Umbilical cord (tissue), 2 donors: Measurements from ENCODE around the gene RAET1L. TPM values are rescaled to one million over a fixed set of nuclear protein-coding genes. Genes with fewer than 3 reads are reported as not detected.
"Not testable (repeated sequence)": the region's sequence is repeated elsewhere in the genome, so short reads cannot be mapped to it uniquely, and the experiment has no call there.

Experiments
- DNase-seq: peaks from one replicate; pipeline ENCODE4 v3.0.0-alpha.2; 2015; ENCODE audit warnings: low spot score
- total RNA-seq: library from RNA; depleted of rRNA; stranded (reverse); fragments of >200 nt; gene quantifications from one replicate; pipeline ENCODE4 v1.2.3, GENCODE V29; 2014; ENCODE audit warnings: low replicate concordance; ENCODE audit not compliant: insufficient read depth

The RAET1L gene
- total RNA-seq, 1 donor from 2014 or later = not detected

DNA sequence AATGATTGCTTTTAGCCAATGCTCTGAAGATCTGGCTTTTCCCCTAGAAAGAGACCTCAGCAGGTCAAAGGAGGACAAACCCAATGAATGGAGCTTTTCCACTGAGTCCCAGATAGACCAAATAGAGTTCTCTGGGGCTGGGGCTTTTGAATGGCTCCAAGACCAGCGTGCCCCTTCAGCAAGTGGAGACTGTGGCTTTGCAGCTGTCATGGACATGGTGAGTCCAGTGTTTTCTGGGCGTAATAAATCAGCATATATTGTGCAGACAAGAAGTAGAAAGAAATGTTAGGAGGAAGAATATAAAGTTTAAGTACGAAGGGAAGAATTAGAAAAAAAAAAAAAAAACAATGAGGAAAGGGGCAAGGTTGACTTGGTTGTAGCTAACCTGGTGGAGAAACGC, 33.5 kb downstream of the RAET1L start:
- DNase-seq = no peak

DNA sequence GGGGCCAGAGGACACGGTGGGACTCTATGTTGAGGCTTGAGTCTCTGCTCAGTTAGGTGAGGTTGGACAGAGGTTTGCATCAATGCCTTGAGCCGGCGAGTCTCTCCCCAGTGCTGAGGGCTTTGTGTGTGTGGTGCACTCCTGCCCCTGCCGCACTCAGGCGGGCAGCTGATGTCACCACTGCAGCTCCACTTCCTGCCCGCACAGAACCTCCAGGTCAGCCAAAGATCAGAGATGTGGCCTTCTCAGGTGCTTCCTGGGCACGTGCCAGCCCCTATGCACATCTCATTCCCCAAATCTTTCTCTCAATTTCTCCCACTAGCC, 33.9 kb downstream of the RAET1L start:
- not testable (repeated sequence) for DNase-seq

DNA sequence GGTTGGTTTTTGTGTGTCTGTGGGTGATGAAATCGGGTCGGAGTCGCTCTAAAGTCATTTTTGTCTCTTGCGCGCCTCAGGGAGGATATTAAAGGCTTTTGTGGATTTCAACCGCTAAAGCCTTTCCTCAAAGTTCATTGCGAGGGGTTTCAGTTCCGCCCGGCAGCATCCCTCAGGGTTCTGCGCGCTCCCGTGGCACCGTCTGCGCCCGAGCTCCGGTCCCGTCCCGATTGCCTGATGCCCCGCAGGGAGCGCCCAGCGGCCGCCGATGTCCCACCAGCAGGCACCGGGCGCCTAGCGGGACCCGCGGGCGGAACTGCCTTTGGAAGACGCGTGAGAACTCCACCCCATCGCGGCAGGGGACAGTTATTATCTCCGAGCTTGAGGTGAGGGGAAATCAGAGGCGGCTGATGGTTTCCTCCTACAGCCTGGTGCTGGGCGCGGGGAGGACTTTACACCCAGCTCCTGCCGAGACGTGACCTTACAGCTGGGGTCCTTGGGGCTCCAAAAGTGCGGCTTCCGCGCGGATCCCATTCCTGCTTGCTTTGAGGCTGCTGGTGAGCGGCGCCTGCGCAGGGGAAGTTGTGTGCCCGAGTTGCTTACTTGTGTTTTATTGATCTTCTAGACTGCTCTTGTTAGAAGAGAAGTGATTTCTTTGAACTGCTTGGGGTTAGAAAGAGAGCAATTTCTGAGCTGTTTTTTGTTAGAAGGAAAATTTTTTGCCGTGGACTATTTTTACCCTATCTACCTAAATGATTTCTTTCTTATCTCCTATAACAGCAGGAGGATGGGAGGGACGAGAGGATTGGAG, 34.5 kb downstream of the RAET1L start:
- DNase-seq = no peak

DNA sequence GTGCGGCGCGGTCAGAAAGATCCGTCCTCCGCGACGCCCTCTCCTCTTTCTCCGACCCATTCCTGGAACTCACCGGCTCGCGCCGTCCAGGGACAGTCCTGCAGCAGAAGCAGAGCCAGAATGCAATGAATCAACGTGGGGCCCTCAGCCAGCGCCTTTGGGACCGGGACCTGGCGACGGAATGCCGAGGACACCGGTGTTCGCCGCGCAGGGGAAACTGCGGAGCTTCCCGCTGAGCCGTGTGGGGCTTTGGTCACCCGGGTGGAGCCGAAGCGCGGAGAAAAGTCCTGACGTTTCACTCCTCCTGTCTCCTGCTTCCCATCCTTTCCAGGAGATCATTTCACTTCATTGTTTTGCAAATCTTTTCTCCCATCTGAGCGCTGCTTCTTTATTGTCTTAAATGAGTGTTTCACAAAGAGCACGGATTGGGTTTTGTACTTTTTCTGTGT, 35.1 kb downstream of the RAET1L start:
- DNase-seq = no peak

DNA sequence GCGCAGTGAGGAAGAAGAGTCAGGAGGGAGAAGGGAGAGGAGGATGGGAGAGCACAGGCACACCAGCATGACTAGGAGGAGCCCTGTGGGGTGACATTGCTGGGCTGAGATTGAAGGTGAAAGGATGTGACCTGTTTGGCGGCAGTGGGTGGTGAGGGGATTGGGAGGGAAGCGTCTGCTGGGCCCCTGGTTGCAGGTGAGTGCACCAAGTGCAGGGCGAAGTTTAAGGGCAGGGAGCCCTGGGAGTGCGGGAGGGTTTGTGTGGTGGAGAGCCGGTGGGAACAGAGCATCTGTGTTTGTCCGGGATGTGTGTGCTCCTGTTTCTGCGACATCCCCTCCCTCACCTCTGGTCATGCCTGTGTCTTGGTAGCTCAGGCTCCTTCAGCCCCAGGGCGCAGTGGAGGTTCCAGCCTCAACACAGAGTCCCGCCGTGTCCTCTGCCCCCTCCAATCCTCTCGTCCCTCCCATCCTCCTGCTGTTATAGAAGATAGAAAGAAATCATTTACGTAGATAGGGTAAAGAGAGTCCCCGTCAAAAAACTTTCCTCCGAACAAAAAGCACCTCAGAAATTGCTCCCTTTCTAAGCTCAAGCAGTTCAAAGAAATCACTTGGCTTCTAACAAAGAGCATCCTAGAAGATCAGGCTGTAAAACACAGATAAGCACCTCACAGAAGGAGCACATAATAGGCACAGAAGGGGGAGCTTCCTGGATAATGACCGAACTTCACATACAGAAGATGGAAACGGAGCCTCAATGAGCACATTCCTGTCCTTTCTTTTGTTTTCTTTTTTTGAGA, 36.6 kb downstream of the RAET1L start:
- DNase-seq = no peak

DNA sequence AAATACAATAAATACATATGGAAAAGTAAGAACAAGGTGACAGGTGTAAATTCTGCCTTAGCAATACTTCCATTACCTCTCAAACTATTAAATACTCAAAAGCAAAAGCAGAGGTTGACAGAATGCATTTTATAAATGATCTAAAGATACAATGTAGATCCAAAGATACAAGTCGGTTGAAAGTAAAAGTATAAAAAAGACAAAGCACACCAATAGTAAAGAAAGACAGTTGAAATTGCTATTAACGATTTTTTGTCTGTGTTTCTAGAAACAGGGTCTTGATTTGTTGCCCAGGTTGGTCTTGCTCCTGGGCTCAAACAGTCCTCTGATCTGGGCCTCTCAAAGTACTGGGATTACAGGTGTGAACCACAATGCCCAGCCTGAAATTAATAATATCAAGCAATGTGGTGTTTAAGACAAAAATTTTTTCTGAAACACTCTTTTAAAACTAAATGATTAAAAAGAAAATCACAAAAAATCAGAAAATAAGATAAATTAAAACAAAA, 37.7 kb downstream of the RAET1L start:
- no peak for DNase-seq

DNA sequence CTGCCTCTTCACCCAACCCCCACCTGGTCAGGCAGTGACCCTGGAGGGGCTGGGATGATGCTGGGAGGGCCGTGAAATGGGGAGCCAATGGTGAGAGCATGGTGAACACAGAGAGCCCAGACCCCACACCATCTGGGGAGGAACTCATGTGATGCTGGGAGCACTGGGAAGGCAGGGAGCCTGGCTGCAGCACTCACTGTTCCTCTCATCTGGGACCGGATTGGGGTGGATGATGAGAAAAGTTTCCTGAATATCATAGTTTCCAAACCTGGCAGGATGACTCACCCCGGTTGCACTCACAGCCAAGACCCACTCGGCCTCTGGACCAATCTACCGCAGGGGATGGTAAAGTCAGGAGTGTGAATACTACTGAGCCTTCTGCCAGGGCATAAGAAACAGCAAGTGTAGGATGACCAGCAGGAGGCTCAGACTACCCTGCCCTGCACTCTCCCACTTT, 39.8 kb downstream of the RAET1L start:
- no peak for DNase-seq

DNA sequence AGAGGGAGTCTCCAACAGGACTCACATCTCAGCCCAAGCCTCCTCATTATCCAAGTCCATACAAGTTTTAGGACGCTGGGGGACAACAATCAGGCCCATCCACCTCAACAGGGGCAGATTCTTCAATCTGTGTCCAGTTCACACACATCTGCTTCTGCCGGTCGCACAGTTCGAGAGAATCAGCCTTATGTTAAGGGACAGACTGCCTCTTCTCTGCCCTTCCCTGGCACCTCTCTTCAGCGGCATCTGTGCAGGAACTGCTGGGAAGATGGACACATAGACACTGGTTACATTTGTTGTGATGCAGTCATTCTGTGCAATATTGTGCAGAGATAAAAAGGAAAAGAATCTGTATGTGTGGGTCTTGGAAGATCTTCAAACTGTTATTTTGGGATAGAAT, 40.6 kb downstream of the RAET1L start:
- DNase-seq = no peak

DNA sequence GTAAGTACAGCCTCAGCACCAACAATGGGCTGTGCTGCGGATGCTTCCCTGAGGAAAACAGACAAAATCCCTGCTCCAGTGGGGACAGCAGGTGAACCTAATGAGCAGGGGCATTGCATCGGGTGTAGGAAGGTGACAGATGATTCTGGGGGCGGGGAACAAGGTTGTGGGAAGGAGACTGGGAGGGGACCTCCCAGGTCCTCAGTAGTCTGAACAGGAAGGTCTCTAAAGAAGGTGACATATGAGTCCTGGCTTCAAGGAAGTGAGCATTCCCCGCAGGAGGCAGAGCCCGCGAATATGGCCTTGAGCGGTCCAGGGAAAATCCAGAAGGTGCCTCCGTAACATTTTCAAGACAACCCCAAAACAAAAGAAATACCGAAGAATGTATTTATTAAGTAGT, 42.2 kb downstream of the RAET1L start:
- DNase-seq = no peak

DNA sequence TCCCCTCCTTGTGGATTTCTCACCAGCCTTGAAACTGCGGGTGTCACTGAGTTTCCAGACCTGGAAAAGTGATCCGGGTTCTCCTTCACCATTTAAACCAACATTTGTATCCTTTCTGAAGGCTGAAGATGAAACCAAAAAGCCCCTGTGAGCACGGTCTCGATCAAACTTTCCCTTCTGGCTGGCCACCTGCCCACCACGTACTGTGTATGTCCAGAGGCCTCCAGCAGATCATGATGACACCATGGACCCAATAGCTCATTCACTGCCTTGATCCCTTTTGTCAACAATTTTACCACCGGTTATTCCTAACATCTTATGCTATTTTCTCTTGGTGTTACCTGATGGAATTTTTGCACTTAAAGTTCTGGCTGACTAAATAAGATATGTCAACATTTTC, 46.0 kb downstream of the RAET1L start:
- no peak for DNase-seq

DNA sequence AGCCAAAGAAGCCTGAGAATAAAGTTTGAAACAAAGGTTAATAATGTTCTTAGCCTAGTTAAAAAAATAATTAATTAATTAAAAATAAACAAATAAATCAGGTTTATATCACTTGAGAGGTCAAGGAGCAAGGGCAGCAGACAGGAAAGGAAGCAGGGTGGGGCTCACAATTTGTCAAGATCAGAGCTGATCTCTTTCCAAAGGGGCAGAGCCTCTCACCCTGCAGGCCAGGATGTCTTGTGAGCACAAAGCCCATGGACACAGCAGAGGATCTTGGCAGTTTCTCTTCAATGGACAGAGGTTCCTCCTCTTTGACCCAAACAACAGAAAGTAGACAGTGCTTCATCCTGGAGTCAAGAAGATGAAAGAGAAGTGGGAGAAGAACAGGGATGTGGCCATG, 46.7 kb downstream of the RAET1L start:
- no peak for DNase-seq

DNA sequence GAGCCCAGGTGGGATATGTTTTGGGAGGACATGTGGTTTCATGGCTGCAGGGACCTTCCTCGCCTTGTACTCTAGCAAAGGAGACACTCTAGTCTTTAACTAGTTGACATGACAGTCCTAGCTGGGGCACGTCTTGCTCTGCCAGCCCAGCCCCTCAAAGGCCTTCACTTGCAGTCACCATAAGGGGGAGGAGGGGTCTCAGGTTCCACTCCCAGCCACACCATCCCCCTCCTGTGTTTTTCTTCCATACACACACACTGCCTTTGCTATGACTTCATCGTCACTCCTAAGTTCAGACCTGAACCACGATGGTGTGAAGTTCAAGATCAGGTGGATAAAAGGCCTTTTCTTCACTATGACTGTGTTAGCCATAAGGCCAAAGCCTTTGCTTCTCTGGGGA, 48.1 kb downstream of the RAET1L start:
- no peak for DNase-seq

DNA sequence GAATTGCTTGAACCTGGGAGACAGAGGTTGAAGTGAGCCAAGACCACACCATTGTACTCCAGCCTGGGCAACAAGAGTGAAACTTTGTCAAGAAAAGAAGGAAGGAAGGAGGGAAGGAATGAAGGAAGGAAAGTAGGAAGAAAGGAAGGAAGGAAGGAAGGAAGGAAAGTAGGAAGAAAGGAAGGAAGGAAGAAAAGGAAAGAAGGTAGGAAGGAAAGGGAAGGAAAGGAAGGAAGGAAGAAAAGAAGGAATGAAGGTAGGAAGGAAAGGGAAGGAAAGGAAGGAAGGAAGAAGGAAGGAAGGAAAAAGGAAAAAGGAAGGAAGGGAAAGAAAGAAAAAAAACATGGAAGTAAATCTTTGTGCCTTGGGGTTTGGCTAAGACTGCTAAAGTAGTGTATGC, 49.9 kb downstream of the RAET1L start:
- DNase-seq = no peak

DNA sequence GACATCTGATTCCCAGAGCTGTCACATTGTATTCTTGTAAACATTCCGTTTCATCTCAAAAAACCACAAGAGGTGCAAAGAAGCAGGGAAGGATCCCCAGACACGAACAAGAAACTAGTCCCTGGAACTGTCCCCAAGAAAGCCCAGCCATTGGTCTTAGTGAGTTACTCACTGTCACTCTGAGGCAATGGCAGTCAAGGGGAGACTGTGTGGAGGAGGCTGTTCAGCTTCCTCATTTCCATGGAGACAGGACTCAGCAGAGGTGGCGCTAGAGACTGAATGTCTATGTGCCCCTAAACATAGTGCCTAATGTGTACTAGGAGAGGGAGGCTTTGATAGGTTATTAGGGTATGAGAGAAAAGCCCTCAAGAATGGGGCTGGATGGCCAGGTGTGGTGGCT, 50.5 kb downstream of the RAET1L start:
- no peak for DNase-seq

DNA sequence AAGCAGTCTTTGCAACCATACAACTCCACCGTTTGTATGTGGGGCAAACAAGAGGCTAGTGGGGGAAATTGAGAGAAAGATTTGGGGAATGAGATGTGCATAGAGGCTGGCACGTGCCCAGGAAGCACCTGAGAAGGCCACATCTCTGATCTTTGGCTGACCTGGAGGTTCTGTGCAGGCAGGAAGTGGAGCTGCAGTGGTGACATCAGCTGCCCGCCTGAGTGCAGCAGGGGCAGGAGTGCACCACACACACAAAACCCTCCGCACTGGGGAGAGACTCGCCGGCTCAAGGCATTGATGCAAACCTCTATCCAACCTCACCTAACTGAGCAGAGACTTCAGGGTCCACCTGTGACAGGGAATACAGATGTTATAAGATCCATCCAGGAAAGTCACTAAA, 50.9 kb downstream of the RAET1L start:
- not testable (repeated sequence) for DNase-seq

DNA sequence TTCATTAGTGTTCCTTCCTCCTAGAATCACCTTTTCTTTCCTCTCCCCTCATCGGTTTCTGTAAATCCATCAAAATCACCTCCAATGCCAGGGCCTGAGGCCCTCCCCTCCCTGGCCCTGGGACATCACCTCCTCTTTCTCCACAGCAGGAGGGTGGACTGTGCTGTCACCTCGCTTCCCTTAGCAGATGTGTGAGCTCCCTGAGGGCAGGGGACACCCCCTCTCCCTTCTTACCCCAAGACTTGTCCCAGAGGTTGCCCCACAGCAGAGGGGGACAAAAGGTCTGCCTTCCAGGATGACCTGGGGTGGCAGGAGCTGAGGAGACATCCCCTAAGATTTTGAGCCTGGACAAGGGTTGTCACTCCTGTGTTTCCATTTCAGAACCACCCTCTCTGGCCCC, 55.7 kb downstream of the RAET1L start:
- no peak for DNase-seq

DNA sequence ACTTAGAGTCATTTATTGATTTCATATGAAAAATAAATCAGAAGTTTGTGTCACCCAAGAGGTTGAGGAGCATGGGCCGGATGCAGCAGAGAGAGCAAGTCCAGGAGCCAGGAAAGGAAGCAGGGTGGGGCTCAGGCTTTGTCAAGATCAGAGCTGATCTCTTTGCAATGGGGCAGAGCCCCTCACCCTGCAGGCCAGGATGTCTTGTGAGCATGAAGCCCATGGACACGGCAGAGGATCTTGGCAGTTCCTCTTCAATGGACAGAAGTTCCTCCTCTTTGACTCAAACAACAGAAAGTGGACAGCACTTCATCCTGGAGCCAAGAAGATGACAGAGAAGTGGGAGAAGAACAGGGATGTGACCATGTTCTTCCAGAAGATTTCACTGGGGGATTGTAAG, 56.4 kb downstream of the RAET1L start:
- DNase-seq = not testable (repeated sequence)

Other genes with a start within 250 kb of the RAET1L start
- 21.7 TPM for gene LRP11, start 161.2 kb downstream of the RAET1L start, total RNA-seq
- gene RAET1E, start 127.4 kb downstream of the RAET1L start, total RNA-seq = 6.3 TPM
- gene RAET1G, start 102.4 kb downstream of the RAET1L start, total RNA-seq = 2.2 TPM
- 3.6 TPM for gene ULBP2, start 83.5 kb downstream of the RAET1L start, total RNA-seq
- 1.2 TPM for gene ULBP1, start 61.6 kb downstream of the RAET1L start, total RNA-seq
- gene ULBP3, start 43.6 kb upstream of the RAET1L start, total RNA-seq = not detected
- gene PPP1R14C, start 117.5 kb upstream of the RAET1L start, total RNA-seq = 10.8 TPM